Mucosa of descending colon (tissue), 3 donors: ENCODE measurements around the gene CGNL1. TPM values are rescaled to one million over a fixed set of nuclear protein-coding genes. Genes with fewer than 3 reads are reported as not detected.
A peak's percentile ranks its signal among the peaks of the same experiment; 100 is the strongest.

Experiments used
- ATAC-seq: fragments of 200-7000 bp; cut with Tn5 transposase; one replicate; pipeline ENCODE4 v1.9.1; 2020; ENCODE audit warnings: mild to moderate bottlenecking, moderate library complexity
- DNase-seq, 3 donors: peaks; one replicate each; pipeline ENCODE4 v3.0.0-alpha.2; 2020
- H3K36me3 ChIP-seq: fragments of 200-600 bp; one replicate; pipeline ENCODE4 v1.8.0; 2021; ENCODE audit warnings: low read depth, mild to moderate bottlenecking
- H3K4me1 ChIP-seq: fragments of 200-600 bp; one replicate; pipeline ENCODE4 v1.8.0; 2021; ENCODE audit warnings: low read depth, mild to moderate bottlenecking
- H3K4me3 ChIP-seq: fragments of 200-600 bp; one replicate; pipeline ENCODE4 v1.8.0; 2021; ENCODE audit warnings: mild to moderate bottlenecking
- H3K9me3 ChIP-seq: fragments of 200-600 bp; one replicate; pipeline ENCODE4 v1.8.0; 2021; ENCODE audit warnings: mild to moderate bottlenecking
- intact Hi-C, 2 donors: fragments of 100-400 bp; cut with DNase I in 1 of 2; cut with micrococcal nuclease in 1 of 2; formaldehyde crosslinking; loops; one replicate each; pipeline versions ENCODE4 v1.11.0 to v1.11.1; 2022; cut with DNase I, micrococcal nuclease
- total RNA-seq, 3 donors: library from RNA; stranded (reverse); fragmentation: NEBNext Ultra II Directional in 2 of 3; extraction: Animal tissue kit (Norgen Biotek cat#: 25700) in 2 of 3; gene quantifications; one replicate each; pipeline versions ENCODE4 v1.2.1 to v1.2.4, GENCODE V29; 2021 to 2023
- TF ChIP-seq, protein P1 (sequence below): fragments of 200-600 bp; IDR thresholded peaks from one replicate; pipeline ENCODE4 v1.8.0; 2022; ENCODE audit warnings: antibody characterized with exemption, mild to moderate bottlenecking
- donor health status: DM: no; HTN: no; CAD: no; lungs with moderate emphysema.
- donor health status: DM: no; HTN: no; CAD: no.
- donor health status: DM: no; HTN: yes; CAD: no.

CGNL1 gene
- total RNA-seq, 3 donors from 2014 or later = 3.3 to 4.5 (median 3.9) TPM

DNA sequence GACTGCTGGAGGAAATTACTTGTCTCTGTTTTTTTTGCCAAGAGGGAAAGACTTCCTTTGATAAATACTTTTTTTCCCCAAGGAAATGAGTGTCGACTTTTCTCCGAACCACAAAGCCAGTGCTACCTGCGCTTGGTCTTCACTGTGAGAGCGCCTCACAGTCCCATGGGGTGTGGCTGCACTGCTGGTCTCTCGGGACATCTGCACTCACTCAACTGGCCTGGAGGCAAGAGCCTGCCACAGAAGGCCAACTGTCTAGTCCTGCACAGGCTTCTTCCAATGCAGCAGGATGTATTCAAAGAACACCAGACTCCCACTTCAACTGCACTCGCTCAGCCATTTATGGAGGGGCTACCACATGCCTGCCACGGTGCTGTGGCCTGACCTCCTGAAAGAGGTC is 40.6 kb upstream of the CGNL1 start:
- no peak for DNase-seq
- H3K4me1 ChIP-seq = no peaks in the 10 kb centered on the region
- no peak overlapping the region for H3K4me3 ChIP-seq
- intact Hi-C loops = no loop called here
- TF ChIP-seq, protein P1, sequence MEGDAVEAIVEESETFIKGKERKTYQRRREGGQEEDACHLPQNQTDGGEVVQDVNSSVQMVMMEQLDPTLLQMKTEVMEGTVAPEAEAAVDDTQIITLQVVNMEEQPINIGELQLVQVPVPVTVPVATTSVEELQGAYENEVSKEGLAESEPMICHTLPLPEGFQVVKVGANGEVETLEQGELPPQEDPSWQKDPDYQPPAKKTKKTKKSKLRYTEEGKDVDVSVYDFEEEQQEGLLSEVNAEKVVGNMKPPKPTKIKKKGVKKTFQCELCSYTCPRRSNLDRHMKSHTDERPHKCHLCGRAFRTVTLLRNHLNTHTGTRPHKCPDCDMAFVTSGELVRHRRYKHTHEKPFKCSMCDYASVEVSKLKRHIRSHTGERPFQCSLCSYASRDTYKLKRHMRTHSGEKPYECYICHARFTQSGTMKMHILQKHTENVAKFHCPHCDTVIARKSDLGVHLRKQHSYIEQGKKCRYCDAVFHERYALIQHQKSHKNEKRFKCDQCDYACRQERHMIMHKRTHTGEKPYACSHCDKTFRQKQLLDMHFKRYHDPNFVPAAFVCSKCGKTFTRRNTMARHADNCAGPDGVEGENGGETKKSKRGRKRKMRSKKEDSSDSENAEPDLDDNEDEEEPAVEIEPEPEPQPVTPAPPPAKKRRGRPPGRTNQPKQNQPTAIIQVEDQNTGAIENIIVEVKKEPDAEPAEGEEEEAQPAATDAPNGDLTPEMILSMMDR = no peak
- no peaks in the 10 kb centered on the region for H3K36me3 ChIP-seq
- no peaks in the 10 kb centered on the region for H3K9me3 ChIP-seq
- no peak for ATAC-seq

DNA sequence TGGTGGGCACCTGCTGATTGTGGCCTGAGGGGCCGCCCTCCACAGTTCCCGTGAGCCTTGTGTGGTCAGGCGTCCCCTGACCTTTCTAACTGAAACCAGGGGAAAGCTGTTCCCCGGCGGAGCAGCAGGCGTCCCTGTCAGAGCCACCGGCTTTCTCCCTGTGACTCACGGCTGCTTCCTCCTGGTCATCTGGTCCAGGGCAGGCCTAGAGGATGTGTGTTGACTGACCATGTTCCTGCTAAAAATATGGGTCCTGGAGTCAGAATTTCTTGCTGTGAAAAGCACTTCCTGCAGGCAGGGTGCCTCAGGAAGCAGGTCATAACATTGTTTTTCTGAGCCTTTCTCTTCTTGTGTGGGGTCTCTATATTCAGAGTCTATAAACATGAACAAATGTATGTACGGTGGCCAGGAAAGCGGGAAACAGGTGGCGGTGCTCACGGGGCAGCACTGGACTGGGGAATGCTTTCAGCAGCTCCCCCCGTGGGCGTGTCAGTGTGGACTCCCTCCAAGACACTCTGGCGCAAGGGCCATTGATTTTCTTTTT is 38.4 kb upstream of the CGNL1 start:
- Histone ChIP-seq H3K36me3 (no peaks in the 10 kb centered on the region), H3K9me3 (no peaks in the 10 kb centered on the region), H3K4me1 (no peaks in the 10 kb centered on the region), H3K4me3 (no peak overlapping the region)
- ATAC-seq (no peak), DNase-seq (no peak)
- TF ChIP-seq, protein P1 = no peak
- intact Hi-C loops = no loop called here

DNA sequence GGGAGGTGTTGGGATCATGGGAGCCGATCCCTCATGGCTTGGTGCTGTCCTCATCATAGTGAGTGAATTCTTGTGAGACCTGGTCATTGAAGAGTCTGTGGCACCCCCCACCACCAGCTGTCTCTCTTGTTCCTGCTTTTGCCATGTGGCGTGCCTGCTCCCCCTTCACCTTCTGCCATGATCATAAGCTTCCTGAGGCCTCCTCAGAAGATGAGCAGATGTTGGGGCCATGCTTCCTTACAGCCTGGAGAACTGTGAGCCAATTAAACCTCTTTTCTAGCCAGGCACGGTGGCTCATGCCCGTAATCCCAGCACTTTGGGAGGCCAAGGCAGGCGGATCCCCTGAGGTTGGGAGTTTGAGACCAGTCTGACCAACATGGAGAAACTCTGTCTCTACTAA is 37.0 kb upstream of the CGNL1 start:
- Histone ChIP-seq H3K36me3 (no peaks in the 10 kb centered on the region), H3K4me1 (no peaks in the 10 kb centered on the region), H3K9me3 (no peaks in the 10 kb centered on the region), H3K4me3 (no peak overlapping the region)
- TF ChIP-seq, protein P1 = no peak
- intact Hi-C loops = no loop called here
- ATAC-seq = no peak
- DNase-seq = no peak

DNA sequence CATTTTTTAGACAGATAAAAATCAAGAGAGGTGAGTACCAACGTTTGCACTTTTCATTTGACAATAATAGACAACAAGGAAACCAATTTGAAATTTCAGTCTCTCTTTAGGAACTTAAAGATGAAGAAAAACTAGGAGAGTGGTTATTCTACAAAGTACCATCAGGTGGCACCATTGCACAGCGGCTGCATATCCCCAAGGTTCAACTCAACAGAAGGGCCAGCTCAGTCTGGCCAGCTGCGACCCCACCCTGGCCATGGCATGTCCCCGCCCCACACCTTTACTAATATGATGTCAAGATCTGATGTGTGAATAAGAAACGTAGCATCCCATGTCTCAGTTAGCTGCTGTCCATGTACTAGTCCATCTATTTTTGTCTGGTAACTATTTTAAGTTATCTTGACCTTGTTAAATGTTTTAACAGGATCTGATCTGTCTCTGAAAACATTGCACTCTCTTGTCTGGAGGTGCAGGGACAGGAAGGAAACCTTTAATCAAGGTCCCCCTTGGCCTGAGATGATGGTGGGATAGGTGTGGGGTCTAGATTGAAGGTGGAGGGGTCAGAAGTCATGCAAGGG is 35.5 kb upstream of the CGNL1 start:
- no peaks in the 10 kb centered on the region for H3K9me3 ChIP-seq
- intact Hi-C loops = loop anchor here (2.0 to 5.0 kb wide), 2 partner anchors 186 to 187 kb away; no protein-coding TSS in a partner anchor
- no peaks in the 10 kb centered on the region for H3K36me3 ChIP-seq
- DNase-seq = peak in 2 of 3 donors; percentile 52 to 60
- H3K4me3 ChIP-seq = no peak overlapping the region
- H3K4me1 ChIP-seq = no peaks in the 10 kb centered on the region
- peak; percentile 88 for ATAC-seq
- TF ChIP-seq, protein P1 = peak; percentile 51

DNA sequence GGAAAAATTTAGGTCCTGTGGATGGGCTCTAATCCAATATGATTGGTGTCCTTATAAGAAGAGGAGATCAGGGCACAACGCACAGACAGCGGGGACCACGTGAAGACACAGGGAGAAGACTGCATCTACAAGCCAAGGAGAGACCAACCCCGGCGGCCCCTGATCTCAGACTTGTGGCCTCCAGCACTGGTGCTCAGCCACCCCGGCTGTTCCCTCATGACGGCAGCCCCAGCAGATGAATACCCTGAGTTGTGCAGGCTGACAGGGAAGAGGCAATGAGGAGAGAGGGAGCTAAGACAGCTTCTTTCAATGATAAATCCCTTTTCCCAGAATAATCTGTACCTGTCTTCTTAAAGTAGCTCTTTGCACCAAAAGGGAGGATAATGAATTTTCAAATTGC is 33.3 kb upstream of the CGNL1 start:
- no peak for DNase-seq
- intact Hi-C loops = loop anchor here in 1 of 2 donors (5.0 kb wide), 1 partner anchor 184 kb away; no protein-coding TSS in a partner anchor
- H3K4me1 ChIP-seq = no peaks in the 10 kb centered on the region
- TF ChIP-seq, protein P1 = no peak
- H3K9me3 ChIP-seq = no peaks in the 10 kb centered on the region
- no peak for ATAC-seq
- no peaks in the 10 kb centered on the region for H3K36me3 ChIP-seq
- no peak overlapping the region for H3K4me3 ChIP-seq
